NCI-H2107 treated with DMSO at 0.1 percent for 48 hours (cell line): ENCODE results near the gene AHCY.
"Not testable (repeated sequence)": the region's sequence is repeated elsewhere in the genome, so short reads cannot be mapped to it uniquely, and the experiment has no call there.

Experiments
- DNase-seq: peaks from one replicate; lab custom pipeline; 2025; ENCODE audit not compliant: unreplicated experiment; lab: John Stamatoyannopoulos, UW

AHCY gene

GRCh38 chr20:34262488-34263288 is 40.5 kb downstream of the AHCY start:
- no peak for DNase-seq

- DNase-seq: no peak
Observed at GRCh38 chr20:34260208-34260942, 42.8 kb downstream of the AHCY start.

- no peak for DNase-seq
Observed at GRCh38 chr20:34256629-34257124, 46.5 kb downstream of the AHCY start.

- no peak for DNase-seq
Observed at GRCh38 chr20:34254979-34255378, 48.2 kb downstream of the AHCY start.

GRCh38 chr20:34252431-34253086 is 50.6 kb downstream of the AHCY start:
- DNase-seq: not testable (repeated sequence)

- no peak for DNase-seq
Observed at GRCh38 chr20:34251619-34252018, 51.5 kb downstream of the AHCY start.

GRCh38 chr20:34250005-34250404 is 53.1 kb downstream of the AHCY start:
- no peak for DNase-seq

GRCh38 chr20:34249291-34249690 is 53.9 kb downstream of the AHCY start:
- no peak for DNase-seq

GRCh38 chr20:34246126-34246626 is 57.0 kb downstream of the AHCY start:
- no peak for DNase-seq

- no peak for DNase-seq
Observed at GRCh38 chr20:34243377-34243776, 59.8 kb downstream of the AHCY start.

GRCh38 chr20:34242879-34243278 is 60.3 kb downstream of the AHCY start:
- no peak for DNase-seq

GRCh38 chr20:34242015-34242414 is 61.1 kb downstream of the AHCY start:
- DNase-seq: not testable (repeated sequence)

GRCh38 chr20:34240693-34241615 is 62.2 kb downstream of the AHCY start, which contains the start of gene ASIP:
ASIP (plus strand) TSS chr20:34241423; CDS start chr20:34260375, 18,952 bp downstream.
- DNase-seq: no peak

GRCh38 chr20:34240121-34240520 is 63.0 kb downstream of the AHCY start:
- DNase-seq: no peak

GRCh38 chr20:34237942-34238341 is 65.2 kb downstream of the AHCY start:
- DNase-seq: no peak

GRCh38 chr20:34235875-34236274 is 67.3 kb downstream of the AHCY start:
- no peak for DNase-seq

GRCh38 chr20:34233687-34234086 is 69.5 kb downstream of the AHCY start:
- DNase-seq: no peak

GRCh38 chr20:34232494-34233087 is 70.6 kb downstream of the AHCY start:
- no peak for DNase-seq

GRCh38 chr20:34231634-34232033 is 71.5 kb downstream of the AHCY start:
- no peak for DNase-seq
